H9 (cell line): Measurements from ENCODE around the gene LRIT1. TPM values are rescaled to one million over a fixed set of nuclear protein-coding genes. Genes with fewer than 3 reads are reported as not detected.

Experiments
- DNase-seq: peaks from one replicate; pipeline ENCODE4 v3.0.0-alpha.2; 2017
- H2AFZ ChIP-seq: one replicate; pipeline ENCODE4 v1.6.1; 2013; ENCODE audit warnings: mild to moderate bottlenecking, low read length, control low read depth, moderate library complexity
- H2AK5ac ChIP-seq: 2 replicates; pipeline ENCODE4 v1.6.1; 2013; ENCODE audit warnings: low read length, control low read depth, mixed read lengths; ENCODE audit not compliant: insufficient read length
- H2BK120ac ChIP-seq: one replicate; pipeline ENCODE4 v1.6.1; 2013; ENCODE audit warnings: low read depth, mild to moderate bottlenecking, low read length, control low read depth, inconsistent platforms; ENCODE audit not compliant: poor library complexity, severe bottlenecking
- H2BK12ac ChIP-seq: 2 replicates; pipeline ENCODE4 v1.6.1; 2013; ENCODE audit warnings: low read length, control low read depth, mixed read lengths, low read depth; ENCODE audit not compliant: insufficient read length
- H2BK15ac ChIP-seq: 2 replicates; pipeline ENCODE4 v1.6.1; 2013; ENCODE audit warnings: low read depth, low read length, control low read depth
- H2BK20ac ChIP-seq: one replicate; pipeline ENCODE4 v1.6.1; 2013; ENCODE audit warnings: low read depth, mild to moderate bottlenecking, low read length, control low read depth, inconsistent platforms; ENCODE audit not compliant: poor library complexity, severe bottlenecking
- H2BK5ac ChIP-seq: 2 replicates; pipeline ENCODE4 v1.6.1; 2013; ENCODE audit warnings: low read length, control low read depth, mixed read lengths; ENCODE audit not compliant: insufficient read length
- H3K14ac ChIP-seq: 2 replicates; pipeline ENCODE4 v1.6.1; 2013; ENCODE audit warnings: low read length, control low read depth; ENCODE audit not compliant: insufficient read depth
- H3K18ac ChIP-seq: 2 replicates; pipeline ENCODE4 v1.6.1; 2013; ENCODE audit warnings: low read depth, mild to moderate bottlenecking, mixed read lengths, low read length, control low read depth; ENCODE audit not compliant: insufficient read length
- H3K23ac ChIP-seq: 2 replicates; pipeline ENCODE4 v1.6.1; 2013; ENCODE audit warnings: low read length, control low read depth, mixed read lengths, low read depth; ENCODE audit not compliant: insufficient read length
- H3K23me2 ChIP-seq: 2 replicates; pipeline ENCODE4 v1.6.1; 2013; ENCODE audit warnings: low read depth, mild to moderate bottlenecking, mixed read lengths, low read length, control low read depth; ENCODE audit not compliant: insufficient read length, poor library complexity, severe bottlenecking
- H3K27ac ChIP-seq: 2 replicates; pipeline ENCODE4 v1.5.1; 2013; ENCODE audit warnings: low read length, control low read depth, mixed read lengths, low read depth; ENCODE audit not compliant: insufficient read length
- H3K27me3 ChIP-seq: 2 replicates; pipeline ENCODE4 v1.6.1; 2013; ENCODE audit warnings: low read length, control low read depth, inconsistent platforms; ENCODE audit not compliant: insufficient read depth
- H3K4ac ChIP-seq: 2 replicates; pipeline ENCODE4 v1.6.1; 2013; ENCODE audit warnings: low read depth, mild to moderate bottlenecking, control low read depth, inconsistent platforms, low read length, moderate library complexity
- H3K4me1 ChIP-seq: 2 replicates; pipeline ENCODE4 v1.6.1; 2013; ENCODE audit warnings: low read length, control low read depth, inconsistent platforms; ENCODE audit not compliant: insufficient read depth
- H3K4me2 ChIP-seq: 2 replicates; pipeline ENCODE4 v1.6.1; 2013; ENCODE audit warnings: low read length, control low read depth, mixed read lengths; ENCODE audit not compliant: insufficient read length, insufficient read depth
- H3K56ac ChIP-seq: 2 replicates; pipeline ENCODE4 v1.6.1; 2013; ENCODE audit warnings: low read depth, mild to moderate bottlenecking, mixed read lengths, low read length, control low read depth; ENCODE audit not compliant: insufficient read length
- H3K79me1 ChIP-seq: 2 replicates; pipeline ENCODE4 v1.6.1; 2013; ENCODE audit warnings: low read depth, mild to moderate bottlenecking, moderate library complexity, low read length, control low read depth, inconsistent platforms; ENCODE audit not compliant: insufficient read depth, poor library complexity, severe bottlenecking
- H3K79me2 ChIP-seq: 2 replicates; pipeline ENCODE4 v1.6.1; 2013; ENCODE audit warnings: low read length, control low read depth, inconsistent platforms; ENCODE audit not compliant: insufficient read depth
- H3K9ac ChIP-seq: 2 replicates; pipeline ENCODE4 v1.6.1; 2013; ENCODE audit warnings: low read length, control low read depth, mixed read lengths; ENCODE audit not compliant: insufficient read length; ENCODE audit errors: extremely low read depth
- H3K9me3 ChIP-seq: one replicate; pipeline ENCODE4 v1.6.1; 2013; ENCODE audit warnings: low read depth, low read length, inconsistent platforms; ENCODE audit not compliant: control insufficient read depth
- H3T11ph ChIP-seq: one replicate; pipeline ENCODE4 v1.6.1; 2013; ENCODE audit warnings: mild to moderate bottlenecking, low read length, control low read depth, inconsistent platforms
- H4K20me1 ChIP-seq: one replicate; pipeline ENCODE4 v1.6.1; 2013; ENCODE audit not compliant: control insufficient read depth, insufficient read length, insufficient read depth
- H4K5ac ChIP-seq: 2 replicates; pipeline ENCODE4 v1.6.1; 2013; ENCODE audit warnings: low read depth, mild to moderate bottlenecking, mixed read lengths, low read length, control low read depth; ENCODE audit not compliant: insufficient read length
- H4K8ac ChIP-seq: replicated peaks from 2 replicates; pipeline ENCODE4 v1.6.1; 2013; ENCODE audit warnings: low read length, control low read depth, mixed read lengths, low read depth; ENCODE audit not compliant: insufficient read length
- H4K91ac ChIP-seq: 2 replicates; pipeline ENCODE4 v1.6.1; 2013; ENCODE audit warnings: low read depth, mild to moderate bottlenecking, moderate library complexity, mixed read lengths, low read length, control low read depth; ENCODE audit not compliant: insufficient read length
- H3K27ac Mint-ChIP-seq, 3 experiments: 2 replicates in 2 of 3; 3 replicates in 1 of 3; pipeline ENCODE4 v1.8.0; 2020 to 2021; ENCODE audit warnings: mixed read lengths in 3 of 3, mild to moderate bottlenecking in 1 of 3, moderate library complexity in 1 of 3
- H3K27me3 Mint-ChIP-seq: 2 replicates; pipeline ENCODE4 v1.8.0; 2021; ENCODE audit warnings: low read depth, mild to moderate bottlenecking, moderate library complexity, mixed read lengths
- H3K36me3 Mint-ChIP-seq, 3 experiments: 2 replicates in 2 of 3; 3 replicates in 1 of 3; pipeline ENCODE4 v1.8.0; 2020 to 2021; ENCODE audit warnings: low read depth in 3 of 3, mixed read lengths in 3 of 3; ENCODE audit not compliant: insufficient read depth in 1 of 3
- H3K4me1 Mint-ChIP-seq, 2 experiments: 2 replicates each; pipeline ENCODE4 v1.8.0; 2020; ENCODE audit warnings: mixed read lengths in 2 of 2
- H3K4me3 Mint-ChIP-seq, 2 experiments: 2 replicates in 1 of 2; 3 replicates in 1 of 2; pipeline ENCODE4 v1.8.0; 2020 to 2021; ENCODE audit warnings: mild to moderate bottlenecking in 2 of 2, mixed read lengths in 2 of 2, moderate library complexity in 1 of 2
- H3K9me3 Mint-ChIP-seq, 2 experiments: 2 replicates in 1 of 2; 3 replicates in 1 of 2; pipeline ENCODE4 v1.8.0; 2020; ENCODE audit warnings: mild to moderate bottlenecking in 2 of 2, mixed read lengths in 2 of 2, moderate library complexity in 1 of 2
- WGBS: extraction: QIAGEN DNeasy Blood & Tissue Kit; methylation state at CpG from one replicate; pipeline ENCODE4 v1.1.7; 2013; ENCODE audit warnings: missing lambda C conversion rate, low lambda C conversion rate, mixed read lengths; ENCODE audit not compliant: insufficient read length; ENCODE audit errors: extremely low coverage; 5-methylcytosine and 5-hydroxymethylcytosine counted together
- total RNA-seq: library from RNA; stranded (reverse); gene quantifications from 2 replicates; pipeline ENCODE4 v1.2.1, GENCODE V29; 2021
- TF ChIP-seq, protein P1 (sequence below): fragments of 200-600 bp; sonication (generic); conservative IDR thresholded peaks from 3 replicates; pipeline ENCODE4 v1.8.0; 2021; ENCODE audit warnings: antibody characterized with exemption, mild to moderate bottlenecking

The LRIT1 gene
- total RNA-seq, 1 experiment from 2014 or later, result not detected

- Histone ChIP-seq H3K79me2 (no peaks in the 10 kb centered on the region), H2BK120ac (no peak overlapping the region), H2BK15ac (no peak overlapping the region), H4K8ac (no peak overlapping the region), H3K14ac (no peak overlapping the region), H3K27me3 (peaks cover 3% of the 10 kb centered on the region; the same call in 1 of the 2 replicates), H2AFZ (no peak overlapping the region), H3K56ac (no peak overlapping the region), H3K4ac (no peak overlapping the region), H3K4me1 (no peaks in the 10 kb centered on the region), H4K20me1 (no peaks in the 10 kb centered on the region), H2BK20ac (no peak overlapping the region), H3K18ac (no peak overlapping the region), H3K27ac (no peak overlapping the region), H3K9ac (no peak overlapping the region), H4K5ac (no peak overlapping the region), H4K91ac (no peak overlapping the region), H3T11ph (no peak overlapping the region), H3K23ac (no peak overlapping the region), H3K79me1 (no peaks in the 10 kb centered on the region), H3K4me2 (no peak overlapping the region), H2BK5ac (no peak overlapping the region), H3K23me2 (no peaks in the 10 kb centered on the region), H2BK12ac (no peak overlapping the region), H2AK5ac (no peak overlapping the region), H3K9me3 (no peaks in the 10 kb centered on the region)
- WGBS, result no CpG with 5 or more reads among the region's 4 CpGs
- no peak for DNase-seq
- Mint-ChIP-seq H3K4me3 (no peak overlapping the region), H3K27me3 (peaks cover 36% of the 10 kb centered on the region), H3K36me3 (no peaks in the 10 kb centered on the region), H3K9me3 (no peaks in the 10 kb centered on the region), H3K27ac (no peak overlapping the region; a peak in 1 of 7 replicates), H3K4me1 (peaks cover 4% of the 10 kb centered on the region in 2 experiments; a peak in 3 of 4 replicates)
- TF ChIP-seq, protein P1, sequence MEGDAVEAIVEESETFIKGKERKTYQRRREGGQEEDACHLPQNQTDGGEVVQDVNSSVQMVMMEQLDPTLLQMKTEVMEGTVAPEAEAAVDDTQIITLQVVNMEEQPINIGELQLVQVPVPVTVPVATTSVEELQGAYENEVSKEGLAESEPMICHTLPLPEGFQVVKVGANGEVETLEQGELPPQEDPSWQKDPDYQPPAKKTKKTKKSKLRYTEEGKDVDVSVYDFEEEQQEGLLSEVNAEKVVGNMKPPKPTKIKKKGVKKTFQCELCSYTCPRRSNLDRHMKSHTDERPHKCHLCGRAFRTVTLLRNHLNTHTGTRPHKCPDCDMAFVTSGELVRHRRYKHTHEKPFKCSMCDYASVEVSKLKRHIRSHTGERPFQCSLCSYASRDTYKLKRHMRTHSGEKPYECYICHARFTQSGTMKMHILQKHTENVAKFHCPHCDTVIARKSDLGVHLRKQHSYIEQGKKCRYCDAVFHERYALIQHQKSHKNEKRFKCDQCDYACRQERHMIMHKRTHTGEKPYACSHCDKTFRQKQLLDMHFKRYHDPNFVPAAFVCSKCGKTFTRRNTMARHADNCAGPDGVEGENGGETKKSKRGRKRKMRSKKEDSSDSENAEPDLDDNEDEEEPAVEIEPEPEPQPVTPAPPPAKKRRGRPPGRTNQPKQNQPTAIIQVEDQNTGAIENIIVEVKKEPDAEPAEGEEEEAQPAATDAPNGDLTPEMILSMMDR, result no peak
These were observed 7.4 kb downstream of the LRIT1 start for GRCh38 chr10:84233940-84234339.
